ENCODE data around the gene R3HDML.

The R3HDML gene

GRCh38 chr20:44394452-44394701 lies 57.5 kb downstream of the R3HDML start:
- no peak for DNase-seq (ENCODE audit: extremely low read depth, low read depth)
- no peak for TF ChIP-seq CTCF (IDR thresholded peaks at IDR 0.05; ENCODE audit: low read depth, low read length)

GRCh38 chr20:44394702-44395460 lies 58.0 kb downstream of the R3HDML start:
- no peak for TF ChIP-seq CTCF (IDR thresholded peaks at IDR 0.05; ENCODE audit: low read depth, low read length)
- DNase-seq (ENCODE audit: extremely low read depth, low read depth) = no peak

- no peak for DNase-seq (ENCODE audit: extremely low read depth, low read depth)
- TF ChIP-seq CTCF (IDR thresholded peaks at IDR 0.05; ENCODE audit: low read depth, low read length) = no peak
Measured at GRCh38 chr20:44395461-44396340, 58.9 kb downstream of the R3HDML start.

- no peak for DNase-seq (ENCODE audit: extremely low read depth, low read depth)
- no peak for TF ChIP-seq CTCF (IDR thresholded peaks at IDR 0.05; ENCODE audit: low read depth, low read length)
Measured at GRCh38 chr20:44396369-44397130, 59.7 kb downstream of the R3HDML start.

- no peak for TF ChIP-seq CTCF (IDR thresholded peaks at IDR 0.05; ENCODE audit: low read depth, low read length)
- no peak for DNase-seq (ENCODE audit: extremely low read depth, low read depth)
Measured at GRCh38 chr20:44398335-44398734, 61.5 kb downstream of the R3HDML start.

- no peak for DNase-seq (ENCODE audit: extremely low read depth, low read depth)
- TF ChIP-seq CTCF (IDR thresholded peaks at IDR 0.05; ENCODE audit: low read depth, low read length) = no peak
Measured at GRCh38 chr20:44399446-44399845, 62.6 kb downstream of the R3HDML start.

- TF ChIP-seq CTCF (IDR thresholded peaks at IDR 0.05; ENCODE audit: low read depth, low read length) = no peak
Measured at GRCh38 chr20:44400671-44400969, 63.8 kb downstream of the R3HDML start.

More at GRCh38 chr20:44400671-44400969, 63.8 kb downstream of the R3HDML start:
- no peak for DNase-seq (ENCODE audit: extremely low read depth, low read depth)

Data from AG09319 (cell line).